ENCODE measurements around the gene KRT40. TPM values are rescaled to one million over a fixed set of nuclear protein-coding genes. Genes with fewer than 3 reads are reported as not detected.

KRT40 gene
- total RNA-seq, 1 donor from 2014 or later, result not detected

DNA sequence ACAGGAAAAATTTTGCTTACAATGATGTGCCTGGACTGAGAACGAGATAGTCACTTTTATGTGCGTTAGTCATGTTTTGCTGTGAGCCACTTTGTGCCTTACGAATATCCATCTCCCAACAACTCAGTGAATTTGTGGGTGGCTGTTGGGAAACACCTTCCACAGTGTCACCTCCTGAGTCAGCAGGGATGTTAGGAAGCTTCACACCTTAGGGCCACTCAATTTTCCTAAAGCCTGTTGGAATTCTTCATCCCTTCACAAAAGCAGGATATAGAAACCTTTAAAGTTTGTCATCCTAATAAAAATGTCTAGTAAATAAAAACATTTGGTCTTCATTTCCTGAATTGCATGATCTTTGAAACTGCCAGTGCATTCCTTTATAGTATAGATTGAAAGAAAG, 29.1 kb upstream of the KRT40 start:
- Histone ChIP-seq H3K27me3 (ENCODE audit: low read depth) (no peaks in the 10 kb centered on the region), H3K4me1 (peaks cover 8% of the 10 kb centered on the region), H3K9me3 (replicated peaks) (no peaks in the 10 kb centered on the region), H3K4me3 (no peak overlapping the region), H3K27ac (replicated peaks) (no peak overlapping the region), H3K36me3 (no peaks in the 10 kb centered on the region)
- TF ChIP-seq, protein P1, sequence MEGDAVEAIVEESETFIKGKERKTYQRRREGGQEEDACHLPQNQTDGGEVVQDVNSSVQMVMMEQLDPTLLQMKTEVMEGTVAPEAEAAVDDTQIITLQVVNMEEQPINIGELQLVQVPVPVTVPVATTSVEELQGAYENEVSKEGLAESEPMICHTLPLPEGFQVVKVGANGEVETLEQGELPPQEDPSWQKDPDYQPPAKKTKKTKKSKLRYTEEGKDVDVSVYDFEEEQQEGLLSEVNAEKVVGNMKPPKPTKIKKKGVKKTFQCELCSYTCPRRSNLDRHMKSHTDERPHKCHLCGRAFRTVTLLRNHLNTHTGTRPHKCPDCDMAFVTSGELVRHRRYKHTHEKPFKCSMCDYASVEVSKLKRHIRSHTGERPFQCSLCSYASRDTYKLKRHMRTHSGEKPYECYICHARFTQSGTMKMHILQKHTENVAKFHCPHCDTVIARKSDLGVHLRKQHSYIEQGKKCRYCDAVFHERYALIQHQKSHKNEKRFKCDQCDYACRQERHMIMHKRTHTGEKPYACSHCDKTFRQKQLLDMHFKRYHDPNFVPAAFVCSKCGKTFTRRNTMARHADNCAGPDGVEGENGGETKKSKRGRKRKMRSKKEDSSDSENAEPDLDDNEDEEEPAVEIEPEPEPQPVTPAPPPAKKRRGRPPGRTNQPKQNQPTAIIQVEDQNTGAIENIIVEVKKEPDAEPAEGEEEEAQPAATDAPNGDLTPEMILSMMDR (IDR thresholded peaks at IDR 0.05; ENCODE audit: borderline replicate concordance), result no peak
- no peak for DNase-seq
- intact Hi-C loops (cut with micrococcal nuclease), result no loop called here

DNA sequence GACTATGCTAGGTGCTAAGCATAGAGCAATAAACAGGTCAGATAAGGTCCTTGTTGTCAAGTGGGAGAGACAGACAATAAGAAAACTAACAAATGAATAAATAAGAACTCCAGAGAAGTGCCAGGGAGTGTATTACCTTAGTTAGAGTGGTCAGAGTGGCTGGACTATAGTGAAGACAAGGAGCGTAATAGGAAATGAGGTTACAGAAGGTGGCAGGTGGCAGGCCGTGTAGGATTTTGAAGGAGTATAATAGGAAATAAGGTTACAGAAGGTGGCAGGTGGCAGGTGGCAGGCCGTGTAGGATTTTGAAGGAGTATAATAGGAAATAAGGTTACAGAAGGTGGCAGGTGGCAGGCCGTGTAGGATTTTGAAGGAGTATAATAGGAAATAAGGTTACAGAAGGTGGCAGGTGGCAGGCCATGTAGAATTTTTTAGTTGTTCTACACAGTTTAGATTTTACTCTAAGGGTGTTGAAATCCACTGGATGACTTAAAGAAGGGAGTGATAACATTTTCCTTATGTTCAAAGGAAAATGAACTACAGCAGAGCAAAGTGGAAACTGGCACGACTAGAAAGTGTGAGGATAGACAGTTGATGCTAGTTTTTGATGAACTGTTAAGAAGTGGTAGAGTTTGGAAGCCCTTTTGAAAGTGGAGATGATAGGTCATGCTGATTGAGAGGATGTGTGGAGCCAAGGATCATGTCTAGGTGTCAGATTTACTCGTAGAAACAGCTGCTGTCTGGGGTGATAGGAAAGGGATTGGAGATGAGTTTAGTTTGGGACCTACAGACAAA, 28.4 kb upstream of the KRT40 start:
- Histone ChIP-seq H3K36me3 (no peaks in the 10 kb centered on the region), H3K4me3 (no peak overlapping the region), H3K27me3 (ENCODE audit: low read depth) (no peaks in the 10 kb centered on the region), H3K27ac (replicated peaks) (no peak overlapping the region), H3K9me3 (replicated peaks) (no peaks in the 10 kb centered on the region), H3K4me1 (peaks cover 8% of the 10 kb centered on the region)
- TF ChIP-seq, protein P1 (IDR thresholded peaks at IDR 0.05; ENCODE audit: borderline replicate concordance), result no peak
- DNase-seq, result no peak
- intact Hi-C loops (cut with micrococcal nuclease), result no loop called here

DNA sequence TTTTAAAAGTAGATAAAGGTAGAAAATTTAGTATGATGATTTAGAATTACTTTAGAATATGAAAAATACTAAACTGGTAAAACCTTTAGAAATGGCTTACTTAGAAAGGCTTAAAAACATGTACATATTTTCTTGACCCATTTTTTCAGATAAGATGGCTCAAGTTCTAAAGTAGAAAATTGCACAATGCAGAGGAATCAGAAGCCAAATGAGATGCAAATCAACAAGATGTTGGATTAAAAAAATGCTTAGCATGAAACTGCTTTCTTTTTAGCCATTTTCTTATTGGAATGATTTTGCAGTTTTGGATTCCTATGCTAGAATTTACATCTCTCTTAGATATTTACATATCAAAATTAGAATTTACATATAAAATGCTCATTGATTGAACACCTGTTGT, 26.3 kb upstream of the KRT40 start:
- intact Hi-C loops (cut with micrococcal nuclease), result no loop called here
- H3K36me3 ChIP-seq, result no peaks in the 10 kb centered on the region
- no peaks in the 10 kb centered on the region for H3K9me3 ChIP-seq (replicated peaks)
- peaks cover 8% of the 10 kb centered on the region for H3K4me1 ChIP-seq
- H3K27ac ChIP-seq (replicated peaks), result no peak overlapping the region
- DNase-seq, result no peak
- no peaks in the 10 kb centered on the region for H3K27me3 ChIP-seq (ENCODE audit: low read depth)
- TF ChIP-seq, protein P1 (IDR thresholded peaks at IDR 0.05; ENCODE audit: borderline replicate concordance), result no peak
- H3K4me3 ChIP-seq, result no peak overlapping the region

DNA sequence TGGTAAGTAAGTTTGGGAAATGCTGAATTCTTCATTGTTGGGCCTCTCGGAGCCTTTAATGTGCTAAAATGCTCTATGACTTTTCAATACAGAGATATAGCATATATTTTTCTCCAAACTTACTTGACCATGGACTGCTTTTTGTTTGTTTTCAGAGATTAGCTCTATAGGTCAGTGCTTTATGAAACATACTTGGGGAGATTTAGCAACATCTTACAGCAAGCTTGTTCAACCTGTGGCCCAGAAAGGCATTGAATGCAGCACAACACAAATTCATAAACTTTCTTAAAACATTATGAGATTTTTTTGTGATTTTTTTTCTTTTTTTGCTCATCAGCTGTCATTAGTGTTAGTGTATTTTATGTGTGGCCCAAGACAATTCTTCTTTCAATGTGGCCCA, 25.8 kb upstream of the KRT40 start:
- no peaks in the 10 kb centered on the region for H3K36me3 ChIP-seq
- H3K27ac ChIP-seq (replicated peaks), result no peak overlapping the region
- H3K4me1 ChIP-seq, result peaks cover 8% of the 10 kb centered on the region
- H3K4me3 ChIP-seq, result no peak overlapping the region
- no peaks in the 10 kb centered on the region for H3K27me3 ChIP-seq (ENCODE audit: low read depth)
- intact Hi-C loops (cut with micrococcal nuclease), result no loop called here
- TF ChIP-seq, protein P1 (IDR thresholded peaks at IDR 0.05; ENCODE audit: borderline replicate concordance), result no peak
- H3K9me3 ChIP-seq (replicated peaks), result no peaks in the 10 kb centered on the region
- no peak for DNase-seq

DNA sequence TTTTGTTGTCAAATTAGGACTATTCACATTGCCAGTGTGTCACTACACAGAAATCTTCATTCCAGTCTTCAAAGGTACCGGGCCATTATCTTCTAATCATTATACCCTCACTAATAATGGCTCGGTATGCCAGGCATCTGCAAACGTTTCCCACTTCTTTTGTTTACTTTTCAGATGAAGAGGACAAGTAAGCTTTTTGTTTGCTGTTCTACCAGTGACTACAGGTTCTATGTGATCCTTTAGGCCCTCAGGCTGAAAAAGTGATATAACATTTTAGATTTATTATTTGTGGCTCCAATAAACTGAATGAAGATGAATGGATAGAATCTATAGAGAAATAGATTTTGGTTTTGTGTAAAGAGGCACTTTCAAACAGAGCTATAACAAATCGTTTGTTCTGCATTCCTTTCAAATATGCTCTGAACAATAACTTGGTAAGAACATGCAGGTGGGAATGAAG, 25.2 kb upstream of the KRT40 start:
- TF ChIP-seq, protein P1 (IDR thresholded peaks at IDR 0.05; ENCODE audit: borderline replicate concordance), result no peak
- no peak overlapping the region for H3K4me3 ChIP-seq
- peaks cover 8% of the 10 kb centered on the region for H3K4me1 ChIP-seq
- no peaks in the 10 kb centered on the region for H3K36me3 ChIP-seq
- intact Hi-C loops (cut with micrococcal nuclease), result no loop called here
- H3K27ac ChIP-seq (replicated peaks), result no peak overlapping the region
- peaks cover 4% of the 10 kb centered on the region for H3K27me3 ChIP-seq (ENCODE audit: low read depth)
- no peaks in the 10 kb centered on the region for H3K9me3 ChIP-seq (replicated peaks)
- DNase-seq, result no peak
